NCI-H774 (cell line): Measurements from ENCODE around the gene NFIL3.

Experiments used
- DNase-seq: peaks from one replicate; lab custom pipeline; 2025; lab: John Stamatoyannopoulos, UW

NFIL3 gene

GRCh38 chr9:91359734-91360470 lies 63.7 kb downstream of the NFIL3 start:
- DNase-seq, result no peak

DNA sequence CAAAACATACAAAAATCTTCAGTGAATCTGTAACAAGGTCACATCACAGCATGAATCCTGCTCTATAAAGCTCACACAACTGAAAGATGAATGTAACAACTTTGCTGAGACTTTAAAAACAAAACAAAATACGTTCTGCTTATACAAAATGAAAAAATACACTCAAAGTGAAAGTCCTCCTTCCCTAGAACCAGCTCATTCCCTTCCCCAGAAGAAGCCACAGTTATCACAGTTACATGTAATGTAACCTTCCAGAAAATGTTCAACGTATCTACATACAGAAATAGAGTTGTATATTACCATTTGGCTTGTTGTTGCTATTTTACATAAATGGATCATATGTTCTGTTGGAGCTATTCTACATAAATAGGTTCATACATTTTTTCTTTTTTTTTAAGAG lies 64.5 kb downstream of the NFIL3 start:
- no peak for DNase-seq
